GM21576 (cell line): ENCODE results near the gene SORD.
A peak's percentile ranks its signal among the peaks of the same experiment; 100 is the strongest.
"Not testable (repeated sequence)": the region's sequence is repeated elsewhere in the genome, so short reads cannot be mapped to it uniquely, and the experiment has no call there.

Experiments
- ATAC-seq: cut with Tn5 transposase; IDR thresholded peaks from one replicate; pipeline ENCODE4 v1.9.1; 2021; ENCODE audit warnings: mild to moderate bottlenecking, moderate library complexity; ENCODE audit not compliant: unreplicated experiment

SORD gene

GRCh38 chr15:45023659-45024225, 747 bp downstream of the SORD start:
- ATAC-seq: peak; percentile 10

DNA sequence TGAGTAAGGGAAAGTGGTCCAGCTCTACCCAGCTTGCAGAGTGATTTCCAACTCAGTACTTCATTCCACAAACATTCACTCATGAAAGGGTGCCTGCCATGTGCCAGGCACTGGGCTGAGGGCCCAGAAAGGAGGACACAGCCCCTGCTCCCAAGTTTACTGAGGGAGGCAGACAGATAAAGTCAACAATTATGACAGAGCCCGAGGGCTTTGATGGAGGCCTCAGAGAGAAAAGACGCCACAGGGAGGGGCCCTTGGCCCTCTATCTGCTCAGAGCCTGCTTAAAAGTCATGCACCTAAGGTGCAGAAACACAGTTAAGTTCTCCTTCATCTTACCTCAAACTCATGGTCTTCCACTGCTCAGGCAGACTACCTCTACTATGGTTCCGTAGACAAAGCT, 1.7 kb downstream of the SORD start:
- not testable (repeated sequence) for ATAC-seq

- ATAC-seq: not testable (repeated sequence)
These were observed 2.6 kb downstream of the SORD start for GRCh38 chr15:45025627-45026026.

DNA sequence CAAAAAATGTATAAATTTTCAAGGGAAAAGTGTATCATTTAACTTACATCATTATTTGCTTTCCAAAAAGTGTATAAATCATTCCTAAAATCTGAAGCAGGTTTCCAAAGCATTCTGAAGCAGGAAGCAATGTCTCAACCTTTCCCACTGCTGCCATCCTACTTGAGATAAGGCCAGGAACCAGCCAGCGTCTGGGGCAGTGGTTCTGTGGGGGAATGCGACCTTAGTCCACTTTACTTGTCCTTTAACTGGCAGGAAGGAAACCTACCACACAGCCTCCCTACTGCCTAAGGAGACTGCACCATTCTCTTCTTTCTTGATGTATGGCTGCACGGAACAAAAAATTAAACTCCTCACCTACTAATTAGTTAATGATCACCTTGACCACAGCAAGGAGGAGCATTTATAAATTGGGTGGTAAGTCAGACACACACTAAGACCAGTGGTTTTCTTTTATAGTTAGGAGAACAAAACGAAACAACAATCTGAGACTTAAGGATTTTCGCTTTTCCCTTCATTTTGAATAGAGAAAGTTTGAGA, 3.7 kb downstream of the SORD start:
- no peak for ATAC-seq

DNA sequence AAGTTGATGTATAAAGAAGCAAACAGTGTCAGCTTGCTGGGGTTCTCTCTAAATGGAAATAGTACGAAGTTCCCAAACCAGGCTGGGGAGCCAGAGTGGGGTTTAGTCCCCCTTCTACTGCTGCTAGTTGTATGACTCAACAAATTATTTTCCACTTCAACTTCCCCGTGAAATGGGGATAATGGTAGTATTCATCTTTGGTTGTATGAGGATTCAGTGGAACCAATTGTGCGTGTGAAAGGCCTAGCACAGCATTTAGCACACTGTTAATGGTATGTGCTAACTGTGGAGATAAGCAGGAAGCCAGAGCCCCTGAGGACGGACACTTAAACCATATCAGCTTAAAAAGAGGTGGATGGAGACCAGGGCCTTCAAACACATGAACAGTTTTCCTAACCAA, 4.2 kb downstream of the SORD start:
- ATAC-seq: no peak

DNA sequence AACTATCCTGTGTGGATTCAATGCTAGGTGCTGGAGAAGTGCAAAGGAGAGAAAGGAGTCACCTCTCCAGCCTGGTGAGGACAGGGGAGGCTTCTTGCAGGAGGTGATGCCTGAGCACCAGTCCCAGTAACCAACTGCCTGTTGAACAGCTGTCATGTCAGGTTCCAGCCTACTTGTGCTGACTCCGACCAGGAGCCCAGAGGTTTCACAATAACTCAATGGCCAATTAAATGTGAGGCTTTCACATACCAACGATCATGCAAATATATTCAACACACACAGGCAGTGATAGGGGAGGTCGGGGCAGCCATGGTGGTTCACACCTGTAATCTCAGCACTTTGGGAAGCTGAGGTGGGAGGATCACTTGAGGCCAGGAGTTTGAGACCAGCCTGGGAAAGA, 7.7 kb downstream of the SORD start:
- ATAC-seq: no peak

DNA sequence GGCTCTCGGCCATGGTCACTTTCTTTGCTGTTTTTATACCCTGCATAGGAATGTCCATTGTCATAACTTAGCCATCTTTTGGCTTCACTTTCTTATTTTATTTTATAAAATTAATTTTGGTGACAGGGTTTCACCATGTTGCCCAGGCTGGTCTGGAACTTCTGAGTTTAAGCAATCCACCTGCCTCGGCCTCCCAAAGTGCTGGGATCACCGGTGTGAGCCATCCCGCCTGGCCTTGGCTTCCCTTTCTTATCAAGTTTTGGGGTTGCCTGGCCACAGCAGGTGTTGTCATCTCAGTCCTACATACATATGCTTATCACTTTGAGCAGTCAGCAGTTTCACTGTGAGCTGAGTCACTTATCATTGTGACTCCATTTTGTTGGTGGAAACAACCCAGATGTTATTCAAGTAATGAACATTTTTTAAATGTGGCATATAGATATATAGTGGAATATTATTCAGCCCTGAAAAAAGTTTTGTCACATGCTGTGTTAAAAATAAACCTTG, 8.6 kb downstream of the SORD start:
- ATAC-seq: not testable (repeated sequence)

DNA sequence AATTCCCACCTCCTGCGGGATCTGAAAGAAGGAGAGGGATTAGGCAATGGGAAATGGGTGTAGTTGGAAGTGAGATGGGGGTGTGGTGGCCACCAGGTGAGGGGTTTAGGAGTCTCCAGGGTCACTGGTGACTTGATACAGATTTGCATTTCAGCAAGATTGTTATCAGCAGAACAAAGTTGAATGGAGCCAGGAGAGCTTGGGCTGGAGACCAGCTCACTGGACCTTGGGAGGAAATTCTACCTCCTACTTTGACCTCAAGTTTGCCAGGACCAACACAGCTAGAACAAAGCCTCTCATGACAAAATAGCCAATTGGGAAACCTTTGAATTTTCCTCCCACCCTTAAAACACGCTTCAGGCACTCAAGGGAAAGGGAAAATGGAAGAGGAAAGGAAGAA, 9.5 kb downstream of the SORD start:
- not testable (repeated sequence) for ATAC-seq

DNA sequence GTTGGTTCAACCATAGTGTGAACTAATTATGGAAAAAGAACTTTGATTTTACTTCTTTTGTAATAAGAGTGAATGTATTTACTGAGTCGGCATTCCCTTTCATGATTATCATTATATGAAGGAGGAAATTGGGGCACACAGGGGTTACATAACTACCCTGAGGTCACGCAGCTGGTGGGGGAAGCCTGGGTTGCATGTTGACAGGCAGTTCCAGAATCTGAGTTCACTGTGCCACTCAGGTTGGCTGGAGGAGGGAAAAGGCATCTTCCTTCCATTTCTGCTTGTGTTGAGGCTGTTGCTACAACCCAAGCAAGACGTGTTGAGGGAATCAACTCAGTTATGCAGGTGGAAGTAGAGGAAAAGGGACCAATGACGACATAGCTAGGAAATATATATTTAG, 11.1 kb downstream of the SORD start:
- not testable (repeated sequence) for ATAC-seq

DNA sequence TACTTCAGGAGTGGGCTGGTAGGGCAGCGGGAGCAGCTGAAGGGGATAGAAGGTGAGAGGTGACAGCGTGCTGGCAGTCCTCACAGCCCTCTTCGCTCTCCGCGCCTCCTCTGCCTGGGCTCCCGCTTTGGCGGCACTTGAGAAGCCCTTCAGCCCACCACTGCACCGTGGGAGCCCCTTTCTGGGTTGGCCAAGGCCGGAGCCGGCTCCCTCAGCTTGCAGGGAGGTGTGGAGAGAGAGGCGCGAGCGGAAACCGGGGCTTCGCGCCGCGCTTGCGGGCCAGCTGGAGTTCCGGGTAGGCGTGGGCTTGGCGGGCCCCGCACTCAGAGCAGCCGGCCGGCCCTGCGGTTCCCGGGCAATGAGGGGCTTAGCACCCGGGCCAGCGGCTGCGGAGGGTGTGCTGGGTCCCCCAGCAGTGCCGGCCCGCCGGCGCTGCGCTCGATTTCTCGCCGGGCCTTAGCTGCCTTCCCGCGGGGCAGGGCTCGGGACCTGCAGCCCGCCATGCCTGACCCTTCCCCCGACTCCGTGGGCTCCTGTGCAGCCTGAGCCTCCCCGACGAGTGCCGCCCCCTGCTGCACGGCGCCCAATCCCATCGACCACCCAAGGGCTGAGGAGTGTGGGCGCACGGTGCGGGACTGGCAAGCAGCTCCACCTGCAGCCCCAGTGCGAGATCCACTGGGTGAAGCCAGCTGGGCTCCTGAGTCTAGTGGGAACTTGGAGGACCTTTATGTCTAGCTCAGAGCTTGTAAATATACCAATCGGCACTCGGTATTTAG, 11.8 kb downstream of the SORD start:
- ATAC-seq: not testable (repeated sequence)

DNA sequence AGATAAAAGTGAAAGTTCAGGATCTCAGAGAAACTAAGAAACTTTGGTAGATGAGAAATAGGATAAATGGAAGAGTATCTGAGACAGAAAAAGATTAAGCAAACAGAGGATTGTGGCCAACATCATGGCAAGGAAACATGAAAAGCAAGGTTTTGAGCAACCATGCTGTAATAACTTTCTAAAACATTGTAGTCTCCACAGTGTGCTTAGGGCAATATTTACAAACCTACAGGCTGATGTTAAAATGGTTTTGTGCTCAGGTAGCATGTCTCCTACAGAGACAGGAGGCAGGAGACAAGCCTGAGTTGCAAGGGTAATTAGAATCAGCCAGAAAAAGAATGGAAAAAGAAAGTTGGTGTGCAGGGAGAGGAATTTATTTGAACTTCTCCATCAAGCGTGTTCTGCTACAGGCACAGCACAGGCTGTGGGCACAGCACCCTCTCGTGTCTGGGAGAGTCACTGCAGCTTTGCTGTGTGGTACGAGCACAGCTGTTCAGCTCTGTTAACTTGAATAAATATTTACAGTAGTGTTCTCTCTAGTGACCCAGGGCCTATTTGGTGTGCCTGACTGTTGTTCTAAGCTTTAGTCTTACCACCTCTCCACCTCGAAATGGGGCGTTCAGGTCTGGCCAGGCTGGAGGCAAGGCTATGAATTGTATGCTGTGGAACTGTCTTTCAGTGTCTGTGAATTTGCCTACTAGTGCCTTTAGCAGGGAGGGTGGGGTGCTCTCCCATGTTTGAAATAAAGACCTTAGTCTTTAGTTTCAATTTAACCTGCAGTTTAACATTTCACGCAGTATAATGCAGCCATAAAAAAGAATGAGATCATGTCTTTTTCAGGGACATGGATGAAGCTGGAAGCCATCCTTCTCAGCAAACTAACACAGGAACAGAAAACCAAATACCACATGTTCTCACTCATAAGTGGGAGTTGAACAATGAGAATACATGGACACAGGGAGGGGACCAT, 14.1 kb downstream of the SORD start:
- ATAC-seq: peak; percentile 82

DNA sequence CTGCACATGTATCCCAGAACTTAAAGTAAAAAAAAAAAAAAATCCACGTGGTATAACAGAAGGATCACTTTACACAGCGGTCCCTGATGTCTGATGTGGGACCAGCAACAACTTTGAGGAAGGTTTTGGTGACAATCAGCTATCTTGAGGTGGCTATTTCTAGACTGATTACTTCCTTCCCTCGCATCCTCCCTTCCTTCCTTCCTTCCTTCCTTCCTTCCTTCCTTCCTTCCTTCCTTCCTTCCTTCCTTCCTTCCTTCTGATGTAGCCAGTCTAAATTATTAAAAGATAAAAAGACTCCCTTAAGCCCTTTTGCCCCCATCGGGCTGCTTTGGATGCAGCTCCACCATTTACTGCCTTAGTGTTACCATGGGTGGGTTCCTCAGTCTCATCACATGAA, 14.9 kb downstream of the SORD start:
- ATAC-seq: no peak

DNA sequence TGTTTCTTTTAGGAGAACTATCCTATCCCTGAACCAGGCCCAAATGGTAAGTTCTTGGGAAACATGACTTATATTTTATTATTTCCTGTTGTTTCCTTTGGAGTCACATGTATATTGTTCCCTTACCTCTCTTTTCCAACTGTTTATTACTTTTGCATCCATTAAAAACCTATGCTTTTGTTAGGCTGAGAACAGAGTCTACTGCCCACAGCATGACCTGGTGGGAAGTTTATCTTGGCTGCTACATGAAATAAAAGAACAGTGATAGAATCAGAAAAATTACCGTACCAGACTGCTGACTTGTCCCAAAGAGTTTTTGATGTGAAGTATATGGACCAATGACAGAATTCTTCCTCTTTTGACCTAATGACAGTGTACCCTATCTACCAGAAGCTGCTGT, 17.4 kb downstream of the SORD start:
- not testable (repeated sequence) for ATAC-seq

- ATAC-seq: not testable (repeated sequence)
These were observed 18.5 kb downstream of the SORD start for GRCh38 chr15:45041538-45041937.

DNA sequence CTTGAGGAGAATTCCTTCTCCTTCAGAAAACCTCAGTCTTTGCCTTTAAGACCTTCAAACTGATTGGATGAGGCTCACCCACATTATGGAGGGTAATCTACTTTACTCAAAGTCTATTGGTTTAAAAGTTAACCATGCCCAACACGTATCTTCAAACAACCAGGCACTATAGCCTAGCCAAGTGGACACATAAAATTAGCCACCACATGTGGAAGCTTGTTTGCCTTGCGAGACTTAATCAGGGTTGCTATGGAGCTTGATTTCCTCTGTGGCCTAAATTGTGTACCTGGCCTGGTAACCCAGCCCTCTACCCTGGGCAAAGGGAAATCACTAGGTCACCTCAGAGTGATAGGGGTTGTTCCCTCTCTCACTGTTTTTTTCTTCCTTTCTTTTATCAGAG, 19.9 kb downstream of the SORD start:
- not testable (repeated sequence) for ATAC-seq

GRCh38 chr15:45044270-45044669, 21.3 kb downstream of the SORD start:
- not testable (repeated sequence) for ATAC-seq

DNA sequence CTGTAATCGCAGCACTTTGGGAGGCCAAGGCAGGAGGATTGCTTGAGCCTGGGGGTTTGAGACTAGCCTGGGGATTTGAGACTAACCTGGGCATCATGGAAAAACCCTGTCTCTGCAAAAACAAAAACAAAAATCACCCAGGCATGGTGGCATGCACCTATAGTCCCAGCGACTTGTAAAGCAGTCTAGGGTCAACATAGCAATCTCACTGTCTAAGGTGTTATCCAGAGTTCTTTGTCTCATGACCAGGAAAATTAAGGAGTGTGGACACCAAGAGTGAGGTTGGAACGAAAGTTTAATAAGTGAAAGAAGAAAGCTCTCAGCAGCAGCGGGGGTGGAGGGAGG, 25.4 kb downstream of the SORD start:
- not testable (repeated sequence) for ATAC-seq

DNA sequence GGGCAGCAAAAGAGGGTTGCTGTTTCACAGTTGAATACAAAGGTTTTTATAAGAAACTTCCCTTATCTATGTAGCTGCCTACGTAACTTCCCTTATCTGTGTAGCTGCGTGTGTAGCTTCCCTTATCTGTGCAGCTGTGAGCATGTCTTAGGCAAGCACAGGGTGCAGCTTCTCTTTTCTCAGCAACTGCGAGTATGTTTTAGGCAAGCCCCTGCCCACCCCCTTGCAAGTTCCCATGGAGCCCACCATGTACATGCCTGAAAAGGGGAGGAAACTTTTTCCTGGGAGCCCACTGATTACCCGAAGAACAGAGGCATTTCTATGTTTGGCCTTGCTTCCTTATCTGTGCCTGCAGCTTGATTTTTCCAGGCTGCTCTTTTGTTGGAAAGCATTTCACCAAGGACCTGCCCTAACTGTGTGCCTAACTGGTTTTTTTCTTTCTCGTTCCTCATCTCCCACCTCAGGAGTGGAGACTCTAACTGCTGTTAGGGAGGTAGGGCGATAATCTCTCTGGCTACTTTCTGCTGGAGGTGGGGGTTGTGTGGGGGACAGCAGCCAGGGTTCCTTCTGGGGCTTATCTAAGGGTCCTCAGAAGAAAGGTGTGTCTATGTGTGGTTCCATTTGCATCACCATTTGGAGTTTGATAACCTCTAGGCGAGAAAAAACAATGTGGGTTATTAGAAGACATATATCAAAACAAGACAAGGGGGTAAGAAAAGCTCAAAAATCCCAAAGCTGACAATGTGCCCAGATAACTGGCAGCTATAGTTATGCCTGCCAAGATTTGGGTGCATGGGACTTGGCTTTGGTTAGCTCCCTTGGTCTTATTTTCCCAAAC, 26.0 kb downstream of the SORD start:
- no peak for ATAC-seq

DNA sequence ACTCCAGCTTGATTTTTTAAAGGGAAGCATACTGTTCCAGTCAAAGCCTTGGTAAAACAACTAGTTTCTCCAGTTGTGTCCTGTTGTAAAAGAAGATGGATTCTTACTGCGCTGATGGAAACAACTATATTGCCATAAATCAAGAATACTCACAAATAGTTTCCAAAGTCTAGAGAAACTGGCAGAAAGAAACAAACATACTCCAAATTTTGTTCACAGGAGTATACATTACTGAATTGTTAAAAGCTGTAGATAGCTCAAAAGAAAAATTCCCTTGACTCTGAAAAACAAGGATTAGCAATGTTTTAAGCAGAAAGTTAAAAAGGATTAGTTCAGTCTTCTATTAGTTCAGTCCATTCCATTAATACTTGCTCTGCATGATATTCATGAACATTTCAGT, 27.6 kb downstream of the SORD start:
- no peak for ATAC-seq

- not testable (repeated sequence) for ATAC-seq
These were observed 29.7 kb downstream of the SORD start for GRCh38 chr15:45052676-45053075.
